Parathyroid adenoma (tissue), 2 donors: Measurements from ENCODE around the gene LTB.

Experiments
- H2AFZ ChIP-seq: fragments of 300-600 bp; sonication (generic); one replicate; pipeline ENCODE4 v1.7.0; 2017; ENCODE audit warnings: antibody characterized with exemption, mild to moderate bottlenecking
- H3K27ac ChIP-seq: fragments of 300-600 bp; sonication (generic); one replicate; pipeline ENCODE4 v1.7.0; 2017
- H3K27me3 ChIP-seq: fragments of 300-600 bp; sonication (generic); one replicate; pipeline ENCODE4 v1.7.0; 2017; ENCODE audit warnings: low read length; ENCODE audit not compliant: control insufficient read depth, insufficient read depth
- H3K36me3 ChIP-seq: fragments of 300-600 bp; sonication (generic); one replicate; pipeline ENCODE4 v1.7.0; 2017; ENCODE audit warnings: low read length; ENCODE audit not compliant: control insufficient read depth, insufficient read depth
- H3K4me1 ChIP-seq: fragments of 300-600 bp; sonication (generic); one replicate; pipeline ENCODE4 v1.7.0; 2017; ENCODE audit warnings: control low read depth
- H3K4me2 ChIP-seq: fragments of 300-600 bp; sonication (generic); one replicate; pipeline ENCODE4 v1.7.0; 2017; ENCODE audit warnings: low read length
- H3K4me3 ChIP-seq: fragments of 300-600 bp; sonication (generic); one replicate; pipeline ENCODE4 v1.7.0; 2017; ENCODE audit warnings: low read depth, low read length
- H3K79me2 ChIP-seq: fragments of 300-600 bp; sonication (generic); one replicate; pipeline ENCODE4 v1.7.0; 2017; ENCODE audit warnings: control low read depth
- H3K9ac ChIP-seq: fragments of 300-600 bp; sonication (generic); one replicate; pipeline ENCODE4 v1.7.0; 2017; ENCODE audit warnings: mild to moderate bottlenecking
- H3K9me3 ChIP-seq: fragments of 300-600 bp; sonication (generic); one replicate; pipeline ENCODE4 v1.7.0; 2017; ENCODE audit warnings: low read length; ENCODE audit not compliant: control insufficient read depth
- CTCF ChIP-seq: fragments of 300-600 bp; sonication (generic); IDR thresholded peaks from one replicate; pipeline ENCODE4 v1.7.0; 2017; ENCODE audit warnings: antibody characterized with exemption, mild to moderate bottlenecking
- donor health status: primary hyperparathyroidism.

The LTB gene

GRCh38 chr6:31588871-31589650 lies 6.8 kb upstream of the LTB start:
- Histone ChIP-seq H3K4me3 (no peak overlapping the region), H3K4me2 (no peak overlapping the region), H3K4me1 (no peaks in the 10 kb centered on the region), H3K79me2 (no peaks in the 10 kb centered on the region), H3K27me3 (no peaks in the 10 kb centered on the region), H2AFZ (no peak overlapping the region), H3K9ac (no peak overlapping the region), H3K27ac (no peak overlapping the region), H3K9me3 (no peaks in the 10 kb centered on the region), H3K36me3 (no peaks in the 10 kb centered on the region)
- no peak for TF ChIP-seq CTCF

GRCh38 chr6:31587791-31588777 lies 5.9 kb upstream of the LTB start:
- no peaks in the 10 kb centered on the region for H3K4me1 ChIP-seq
- no peak overlapping the region for H3K27ac ChIP-seq
- H3K36me3 ChIP-seq = no peaks in the 10 kb centered on the region
- H3K4me2 ChIP-seq = no peak overlapping the region
- H3K9ac ChIP-seq = no peak overlapping the region
- H3K79me2 ChIP-seq = no peaks in the 10 kb centered on the region
- H3K9me3 ChIP-seq = no peaks in the 10 kb centered on the region
- no peaks in the 10 kb centered on the region for H3K27me3 ChIP-seq
- TF ChIP-seq CTCF = no peak
- no peak overlapping the region for H3K4me3 ChIP-seq
- H2AFZ ChIP-seq = no peak overlapping the region

GRCh38 chr6:31586599-31587281 lies 4.5 kb upstream of the LTB start:
- Histone ChIP-seq H3K27ac (no peak overlapping the region), H3K9me3 (no peaks in the 10 kb centered on the region)

GRCh38 chr6:31586008-31586407 lies 3.8 kb upstream of the LTB start, which contains the start of gene LST1:
Gene LST1, plus strand, starts transcription at chr6:31586277. Its CDS starts 1,023 bp downstream, at chr6:31587300.
- H2AFZ ChIP-seq = no peak within 1 kb of the TSS
- H3K4me1 ChIP-seq = no peaks in the 10 kb centered on the region
- H3K4me2 ChIP-seq = no peak within 1 kb of the TSS
- no peak for TF ChIP-seq CTCF
- H3K9me3 ChIP-seq = no peaks in the 10 kb centered on the region
- no peaks in the 10 kb centered on the region for H3K36me3 ChIP-seq
- H3K79me2 ChIP-seq = no peaks in the 10 kb centered on the region
- no peaks in the 10 kb centered on the region for H3K27me3 ChIP-seq
- no peak within 1 kb of the TSS for H3K9ac ChIP-seq
- no peak within 1 kb of the TSS for H3K27ac ChIP-seq
- H3K4me3 ChIP-seq = no peak within 1 kb of the TSS

More at GRCh38 chr6:31586599-31587281, 4.5 kb upstream of the LTB start:
- Histone ChIP-seq H3K4me3 (no peak overlapping the region), H3K9ac (no peak overlapping the region), H3K79me2 (no peaks in the 10 kb centered on the region), H3K36me3 (no peaks in the 10 kb centered on the region), H3K27me3 (no peaks in the 10 kb centered on the region), H3K4me1 (no peaks in the 10 kb centered on the region), H3K4me2 (no peak overlapping the region), H2AFZ (no peak overlapping the region)
- TF ChIP-seq CTCF = no peak
